Liver (tissue), 3 donors: ENCODE measurements around the gene ST7.

Experiments used
- ATF3 ChIP-seq: IDR thresholded peaks from 2 replicates; pipeline ENCODE4 v1.6.1; 2016; ENCODE audit warnings: antibody characterized with exemption
- CTCF ChIP-seq: fragments of 150-350 bp; IDR thresholded peaks from 2 replicates; pipeline ENCODE4 v1.5.1; 2017; ENCODE audit warnings: improper control_type of control experiment, low read depth, low read length; ENCODE audit not compliant: missing input control
- GABPA ChIP-seq, 2 donors: IDR thresholded peaks in 1 of 2; conservative IDR thresholded peaks in 1 of 2; 2 replicates each; pipeline ENCODE4 v1.6.1; 2016; ENCODE audit warnings: antibody characterized with exemption in 2 of 2, mild to moderate bottlenecking in 1 of 2, moderate library complexity in 1 of 2
- TAF1 ChIP-seq: conservative IDR thresholded peaks from 2 replicates; pipeline ENCODE4 v1.6.1; 2016; ENCODE audit warnings: antibody characterized with exemption, mild to moderate bottlenecking
- donor health status: healthy.
- donor health status: healthy.

GRCh38 chr7:117112640-117113039, 159.3 kb downstream of the ST7 start:
- TF ChIP-seq TAF1: no peak
- TF ChIP-seq GABPA (IDR thresholded peaks at IDR 0.05 in 1 of 2, conservative IDR thresholded peaks at IDR 0.05 in 1 of 2): no peak
- no peak for TF ChIP-seq CTCF
- TF ChIP-seq ATF3: no peak
